Vagina (tissue), 2 donors: Measurements from ENCODE around the gene ZNF620. TPM values are rescaled to one million over a fixed set of nuclear protein-coding genes. Genes with fewer than 3 reads are reported as not detected.
A peak's percentile ranks its signal among the peaks of the same experiment; 100 is the strongest.
"Not testable (repeated sequence)": the region's sequence is repeated elsewhere in the genome, so short reads cannot be mapped to it uniquely, and the experiment has no call there.

Experiments
- DNase-seq, 2 donors: peaks; one replicate each; pipeline ENCODE4 v3.0.0-alpha.2; 2017; ENCODE audit errors: extremely low spot score in 2 of 2
- H3K27ac ChIP-seq: fragments of 200-600 bp; sonication (generic); one replicate; pipeline ENCODE4 v1.5.1; 2019
- H3K27me3 ChIP-seq: fragments of 200-600 bp; sonication (generic); one replicate; pipeline ENCODE4 v1.5.1; 2019
- H3K36me3 ChIP-seq, 2 donors: fragments of 200-600 bp; sonication (generic); one replicate each; pipeline ENCODE4 v1.5.1; 2017 to 2019
- H3K4me1 ChIP-seq: fragments of 200-600 bp; sonication (generic); one replicate; pipeline ENCODE4 v1.5.1; 2019
- H3K4me3 ChIP-seq, 2 donors: fragments of 200-600 bp; sonication (generic); 1 replicate in 1 of 2; 2 replicates in 1 of 2; pipeline ENCODE4 v1.5.1; 2016 to 2019
- H3K9me3 ChIP-seq: fragments of 200-600 bp; sonication (generic); one replicate; pipeline ENCODE4 v1.5.1; 2019
- POLR2A ChIP-seq, 2 donors: fragments of 450-650 bp; IDR thresholded peaks; one replicate each; pipeline ENCODE4 v1.6.1; 2017; ENCODE audit warnings: antibody characterized with exemption in 2 of 2, mild to moderate bottlenecking in 2 of 2, moderate library complexity in 2 of 2
- POLR2AphosphoS5 ChIP-seq, 2 donors: sonication (generic); formaldehyde crosslinking; IDR thresholded peaks; one replicate each; pipeline ENCODE4 v1.9.0; 2017; ENCODE audit warnings: antibody characterized with exemption in 2 of 2, mild to moderate bottlenecking in 2 of 2, low read depth in 1 of 2; ENCODE audit not compliant: insufficient read depth in 1 of 2
- intact Hi-C: fragments of 100-400 bp; cut with DNase I; formaldehyde crosslinking; loops from one replicate; pipeline ENCODE4 v1.15.1; 2023
- total RNA-seq: library from RNA; depleted of rRNA; stranded (reverse); fragments of >200 nt; gene quantifications from one replicate; pipeline ENCODE4 v1.2.3, GENCODE V29; 2016
- TF ChIP-seq, protein P1 (sequence below), 3 experiments: fragments of 450-650 bp in 2 of 3; fragments of 200-600 bp in 1 of 3; sonication (generic) in 1 of 3; IDR thresholded peaks; one replicate each; pipeline ENCODE4 v1.5.1; 2017 to 2019; ENCODE audit warnings: antibody characterized with exemption in 3 of 3, mild to moderate bottlenecking in 2 of 3, moderate library complexity in 2 of 3

Gene ZNF620
- total RNA-seq: 1.5 TPM

GRCh38 chr3:40505599-40506462 lies at the start of gene ZNF620:
Gene ZNF620 (plus strand): TSS chr3:40506039. CDS start chr3:40506353, 314 bp downstream.
- Histone ChIP-seq H3K27ac (peak within 1 kb of the TSS; percentile 46), H3K4me1 (peaks cover 20% of the 10 kb centered on the region), H3K36me3 (no peaks in the 10 kb centered on the region), H3K27me3 (no peaks in the 10 kb centered on the region), H3K9me3 (no peaks in the 10 kb centered on the region), H3K4me3 (peak within 1 kb of the TSS; percentile 44 to 57)
- intact Hi-C loops: loop anchor here (10.0 kb wide), 1 partner anchor 51 kb away; the partner anchor contains the start of gene RPL14
- peak in 1 of 2 donors; percentile 61 for TF ChIP-seq POLR2AphosphoS5 (IDR thresholded peaks at IDR 0.05; ENCODE audit: insufficient read depth in 1 of 2, low read depth in 1 of 2)
- TF ChIP-seq POLR2A (IDR thresholded peaks at IDR 0.05): no peak
- no peak for DNase-seq

- Histone ChIP-seq H3K36me3 (peaks cover 0 to 28% of the 10 kb centered on the region in 2 donors), H3K4me3 (peak overlapping the region; percentile 82 to 96), H3K4me1 (peaks cover 49% of the 10 kb centered on the region), H3K27ac (peak overlapping the region; percentile 81), H3K9me3 (no peaks in the 10 kb centered on the region), H3K27me3 (no peaks in the 10 kb centered on the region)
- no peak for TF ChIP-seq POLR2AphosphoS5 (IDR thresholded peaks at IDR 0.05; ENCODE audit: insufficient read depth in 1 of 2, low read depth in 1 of 2)
- no peak for TF ChIP-seq POLR2A (IDR thresholded peaks at IDR 0.05)
- TF ChIP-seq, protein P1, sequence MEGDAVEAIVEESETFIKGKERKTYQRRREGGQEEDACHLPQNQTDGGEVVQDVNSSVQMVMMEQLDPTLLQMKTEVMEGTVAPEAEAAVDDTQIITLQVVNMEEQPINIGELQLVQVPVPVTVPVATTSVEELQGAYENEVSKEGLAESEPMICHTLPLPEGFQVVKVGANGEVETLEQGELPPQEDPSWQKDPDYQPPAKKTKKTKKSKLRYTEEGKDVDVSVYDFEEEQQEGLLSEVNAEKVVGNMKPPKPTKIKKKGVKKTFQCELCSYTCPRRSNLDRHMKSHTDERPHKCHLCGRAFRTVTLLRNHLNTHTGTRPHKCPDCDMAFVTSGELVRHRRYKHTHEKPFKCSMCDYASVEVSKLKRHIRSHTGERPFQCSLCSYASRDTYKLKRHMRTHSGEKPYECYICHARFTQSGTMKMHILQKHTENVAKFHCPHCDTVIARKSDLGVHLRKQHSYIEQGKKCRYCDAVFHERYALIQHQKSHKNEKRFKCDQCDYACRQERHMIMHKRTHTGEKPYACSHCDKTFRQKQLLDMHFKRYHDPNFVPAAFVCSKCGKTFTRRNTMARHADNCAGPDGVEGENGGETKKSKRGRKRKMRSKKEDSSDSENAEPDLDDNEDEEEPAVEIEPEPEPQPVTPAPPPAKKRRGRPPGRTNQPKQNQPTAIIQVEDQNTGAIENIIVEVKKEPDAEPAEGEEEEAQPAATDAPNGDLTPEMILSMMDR (IDR thresholded peaks at IDR 0.05): no peak
- intact Hi-C loops: loop anchor here (10.0 kb wide), 1 partner anchor 48 kb away; the partner anchor contains the start of gene ZNF620
- DNase-seq: no peak
Measured at GRCh38 chr3:40456279-40456939, 49.4 kb upstream of the ZNF620 start.

- peak within 1 kb of the TSS; percentile 81 for H3K27ac ChIP-seq
- peak within 1 kb of the TSS; percentile 82 to 96 for H3K4me3 ChIP-seq
- DNase-seq: peak; percentile 98
- intact Hi-C loops: loop anchor here (10.0 kb wide), 1 partner anchor 48 kb away; the partner anchor contains the start of gene ZNF620
- TF ChIP-seq, protein P1 (IDR thresholded peaks at IDR 0.05): peak in 1 of 3 experiments; percentile 3
- TF ChIP-seq POLR2AphosphoS5 (IDR thresholded peaks at IDR 0.05; ENCODE audit: insufficient read depth in 1 of 2, low read depth in 1 of 2): peak; percentile 98
- peak; percentile 54 to 75 for TF ChIP-seq POLR2A (IDR thresholded peaks at IDR 0.05)
- peaks cover 0 to 35% of the 10 kb centered on the region in 2 donors for H3K36me3 ChIP-seq
- H3K9me3 ChIP-seq: no peaks in the 10 kb centered on the region
- peaks cover 44% of the 10 kb centered on the region for H3K4me1 ChIP-seq
- no peaks in the 10 kb centered on the region for H3K27me3 ChIP-seq
Measured at GRCh38 chr3:40456940-40457823, 48.7 kb upstream of the ZNF620 start, which contains the start of gene RPL14. Gene RPL14 (plus strand): TSS chr3:40457339. CDS start chr3:40457472, 133 bp downstream.

DNA sequence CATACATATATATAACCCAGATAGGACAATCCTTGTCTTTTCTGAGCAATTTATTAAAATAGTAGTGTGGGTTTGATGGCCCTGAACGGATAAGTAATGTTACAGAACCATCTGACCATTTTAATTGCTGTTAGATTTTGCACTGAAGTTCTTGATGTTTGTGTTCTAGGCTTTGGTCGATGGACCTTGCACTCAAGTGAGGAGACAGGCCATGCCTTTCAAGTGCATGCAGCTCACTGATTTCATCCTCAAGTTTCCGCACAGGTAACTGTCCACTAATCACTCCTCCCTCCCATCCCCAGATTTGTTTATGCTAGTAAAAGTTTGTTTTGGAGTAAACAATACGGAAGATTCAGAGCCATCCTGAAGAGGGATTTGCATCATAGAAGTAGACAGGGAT lies 47.4 kb upstream of the ZNF620 start:
- Histone ChIP-seq H3K9me3 (no peaks in the 10 kb centered on the region), H3K27ac (no peak overlapping the region), H3K4me3 (peak overlapping the region; percentile 82 to 96), H3K36me3 (peaks cover 0 to 48% of the 10 kb centered on the region in 2 donors), H3K4me1 (peaks cover 37% of the 10 kb centered on the region), H3K27me3 (no peaks in the 10 kb centered on the region)
- intact Hi-C loops: loop anchor here (10.0 kb wide), 1 partner anchor 46 kb away; the partner anchor contains the start of gene ZNF620
- TF ChIP-seq POLR2A (IDR thresholded peaks at IDR 0.05) (no peak), POLR2AphosphoS5 (IDR thresholded peaks at IDR 0.05; ENCODE audit: insufficient read depth in 1 of 2, low read depth in 1 of 2) (no peak)
- TF ChIP-seq, protein P1 (IDR thresholded peaks at IDR 0.05): no peak
- no peak for DNase-seq

DNA sequence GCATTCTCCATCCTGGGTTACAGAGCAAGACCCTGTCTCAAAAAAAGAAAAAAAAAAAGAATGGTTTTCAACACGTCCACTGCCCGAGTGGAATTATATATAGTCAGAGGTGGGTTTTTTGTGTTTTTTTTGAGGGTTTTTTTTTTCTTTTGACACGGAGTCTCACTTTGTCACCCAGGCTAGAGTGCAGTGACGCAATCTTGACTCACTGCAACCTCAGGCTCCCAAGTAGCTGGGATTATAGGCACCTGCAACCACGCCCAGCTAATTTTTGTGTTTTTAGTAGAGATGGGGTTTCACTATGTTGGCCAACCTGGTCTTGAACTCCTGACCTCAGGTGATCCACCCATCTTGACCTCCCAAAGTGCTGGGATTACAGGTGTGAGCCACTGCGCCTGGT lies 45.4 kb upstream of the ZNF620 start:
- peaks cover 0 to 58% of the 10 kb centered on the region in 2 donors for H3K36me3 ChIP-seq

More for the DNA sequence above, 45.4 kb upstream of the ZNF620 start:
- H3K27ac ChIP-seq, intact Hi-C loops, H3K9me3 ChIP-seq, H3K4me3 ChIP-seq, H3K27me3 ChIP-seq, DNase-seq: not testable (repeated sequence)
- peaks cover 32% of the 10 kb centered on the region for H3K4me1 ChIP-seq
